ENCODE results near the gene PLCB2.

The PLCB2 gene

GRCh38 chr15:40303576-40303975, 4.2 kb downstream of the PLCB2 start:
- no peak for DNase-seq (ENCODE audit: low spot score)

- no peak for DNase-seq (ENCODE audit: low spot score)
Observed at GRCh38 chr15:40302981-40303380, 4.8 kb downstream of the PLCB2 start.

- DNase-seq (ENCODE audit: low spot score), result no peak
Observed at GRCh38 chr15:40302288-40302886, 5.3 kb downstream of the PLCB2 start.

GRCh38 chr15:40301467-40302179, 6.1 kb downstream of the PLCB2 start:
- DNase-seq (ENCODE audit: low spot score), result no peak

- DNase-seq (ENCODE audit: low spot score), result no peak
Observed at GRCh38 chr15:40300771-40301170, 7.0 kb downstream of the PLCB2 start.

- DNase-seq (ENCODE audit: low spot score), result no peak
Observed at GRCh38 chr15:40300367-40300766, 7.4 kb downstream of the PLCB2 start.

- DNase-seq (ENCODE audit: low spot score), result no peak
Observed at GRCh38 chr15:40298216-40298935, 9.4 kb downstream of the PLCB2 start.

GRCh38 chr15:40297356-40297755, 10.4 kb downstream of the PLCB2 start:
- DNase-seq (ENCODE audit: low spot score), result no peak

GRCh38 chr15:40296561-40297230, 11.0 kb downstream of the PLCB2 start:
- DNase-seq (ENCODE audit: low spot score), result no peak

GRCh38 chr15:40295877-40296560, 11.7 kb downstream of the PLCB2 start:
- DNase-seq (ENCODE audit: low spot score), result no peak

- no peak for DNase-seq (ENCODE audit: low spot score)
Observed at GRCh38 chr15:40295297-40295696, 12.4 kb downstream of the PLCB2 start.

GRCh38 chr15:40293905-40294895, 13.5 kb downstream of the PLCB2 start:
- DNase-seq (ENCODE audit: low spot score), result no peak

- DNase-seq (ENCODE audit: low spot score), result no peak
Observed at GRCh38 chr15:40293006-40293405, 14.7 kb downstream of the PLCB2 start.

GRCh38 chr15:40292246-40292645, 15.5 kb downstream of the PLCB2 start:
- DNase-seq (ENCODE audit: low spot score), result no peak

- DNase-seq (ENCODE audit: low spot score), result peak; percentile 86
Observed at GRCh38 chr15:40290918-40291574, 16.7 kb downstream of the PLCB2 start.

- no peak for DNase-seq (ENCODE audit: low spot score)
Observed at GRCh38 chr15:40290545-40290917, 17.2 kb downstream of the PLCB2 start.

GRCh38 chr15:40289140-40289775, 18.5 kb downstream of the PLCB2 start:
- DNase-seq (ENCODE audit: low spot score), result no peak

- DNase-seq (ENCODE audit: low spot score), result no peak
Observed at GRCh38 chr15:40287968-40288367, 19.8 kb downstream of the PLCB2 start.

- no peak for DNase-seq (ENCODE audit: low spot score)
Observed at GRCh38 chr15:40287505-40287904, 20.2 kb downstream of the PLCB2 start.

- no peak for DNase-seq (ENCODE audit: low spot score)
Observed at GRCh38 chr15:40286794-40287193, 20.9 kb downstream of the PLCB2 start.
